ENCODE measurements around the gene USH2A.
"Not testable (repeated sequence)": the region's sequence is repeated elsewhere in the genome, so short reads cannot be mapped to it uniquely, and the experiment has no call there.

Gene USH2A

DNA sequence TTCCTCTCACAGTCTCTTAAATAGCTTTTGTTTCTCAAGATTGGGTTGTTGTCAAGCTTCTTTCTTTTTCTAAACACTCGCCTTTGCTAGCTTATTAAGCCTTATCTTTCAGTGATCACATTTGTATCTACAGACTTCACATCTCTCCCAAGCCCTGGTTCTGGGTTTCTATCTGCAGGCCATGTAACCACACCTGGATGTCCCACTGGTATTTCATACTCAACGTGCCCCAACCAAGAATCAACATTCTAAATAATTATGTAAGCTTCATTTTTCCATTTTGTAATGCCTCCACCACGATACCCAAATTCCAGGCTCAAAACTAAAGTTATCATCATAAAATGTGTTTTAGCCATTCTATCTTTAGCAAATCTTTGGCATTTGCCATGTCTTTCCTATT is 372.2 kb downstream of the USH2A start:
- DNase-seq (ENCODE audit: low read depth in 4 of 4, low spot score in 1 of 4): no peak

DNA sequence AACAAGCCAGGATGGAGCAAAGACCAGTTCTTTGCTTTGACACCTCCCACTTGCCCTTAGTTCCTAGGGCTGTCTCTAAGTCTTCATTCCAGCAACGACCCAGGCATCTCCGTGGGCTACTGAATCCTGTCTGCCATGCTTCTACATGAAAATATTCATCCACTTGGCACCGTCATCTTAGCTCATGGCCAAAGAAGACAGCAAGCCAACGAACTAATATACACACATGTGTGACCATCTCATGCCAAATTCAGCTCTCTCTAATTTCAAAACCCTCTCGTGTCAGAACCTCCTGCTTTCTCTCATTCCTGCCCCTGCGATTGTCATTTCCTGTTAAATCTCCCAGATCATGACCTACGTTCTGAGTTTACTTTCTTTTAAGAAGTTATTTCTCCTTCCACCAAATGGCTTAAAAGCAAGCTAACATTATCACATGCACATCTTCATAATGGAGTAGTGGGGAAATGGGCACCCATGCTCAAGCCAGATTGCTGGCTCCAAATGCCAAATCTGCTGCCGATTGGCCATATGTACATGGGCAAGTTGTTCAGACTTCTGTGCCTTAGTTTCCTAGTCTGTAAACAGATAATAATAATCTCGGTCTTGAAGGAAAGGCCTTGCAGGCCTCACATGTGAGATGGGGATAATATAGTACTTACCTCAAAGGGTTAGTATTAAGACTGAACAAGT is 373.4 kb downstream of the USH2A start:
- no peak for DNase-seq (ENCODE audit: low read depth in 4 of 4, low spot score in 1 of 4)

DNA sequence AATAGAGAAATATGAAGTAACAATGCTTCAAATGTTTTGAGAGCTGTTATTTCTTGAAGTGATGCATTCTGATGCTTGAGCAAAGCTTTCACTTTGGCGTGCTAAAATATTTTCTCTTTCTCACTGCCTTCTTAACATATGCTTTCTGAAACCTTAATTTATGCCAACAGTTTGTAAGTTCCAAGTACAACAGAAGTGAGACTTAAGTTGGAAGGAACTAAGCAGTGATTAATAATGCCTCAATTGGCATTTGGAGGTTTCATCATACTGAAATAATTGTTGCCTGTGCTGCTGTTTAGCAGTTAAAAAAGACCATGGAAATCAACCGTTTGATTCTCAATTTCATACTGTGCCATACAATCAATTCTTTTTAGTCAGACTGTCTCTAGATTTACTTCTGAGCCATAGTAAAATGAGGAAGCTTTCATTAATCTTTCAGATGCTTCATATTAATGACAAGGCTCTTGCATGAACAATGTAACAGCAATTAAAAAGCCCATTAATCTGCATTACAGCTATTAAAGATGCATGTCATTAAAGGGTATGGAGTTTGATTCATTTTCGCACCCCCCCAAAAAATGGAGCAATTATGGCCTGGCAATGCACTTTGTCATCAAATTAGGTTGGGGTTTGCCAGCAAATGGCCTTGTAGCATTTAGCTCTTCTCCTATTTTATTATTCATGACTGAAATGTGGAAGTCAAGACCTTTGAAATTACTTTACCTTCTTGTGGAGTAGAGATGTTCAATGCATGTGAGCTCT is 375.3 kb downstream of the USH2A start:
- DNase-seq (ENCODE audit: low read depth in 4 of 4, low spot score in 1 of 4): no peak

DNA sequence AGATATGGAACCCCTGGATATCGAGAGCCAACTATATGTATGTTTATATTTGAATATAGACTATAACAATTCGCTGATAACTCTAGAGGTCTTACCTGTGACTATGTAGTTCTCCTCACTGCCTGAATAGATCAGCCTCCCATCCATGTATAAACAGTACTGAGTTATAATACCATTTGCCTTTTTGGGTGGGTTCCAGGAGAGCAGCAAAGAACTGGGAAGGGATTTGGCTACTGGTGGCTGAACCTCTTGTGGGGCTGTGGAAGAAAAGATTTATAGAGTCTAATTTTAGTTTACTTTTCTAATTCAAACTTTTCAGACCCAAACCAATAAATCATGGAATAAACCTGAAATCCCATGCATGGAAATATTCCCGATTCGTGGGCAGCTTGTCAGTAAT is 376.9 kb downstream of the USH2A start:
- DNase-seq (ENCODE audit: low read depth in 4 of 4, low spot score in 1 of 4): no peak

DNA sequence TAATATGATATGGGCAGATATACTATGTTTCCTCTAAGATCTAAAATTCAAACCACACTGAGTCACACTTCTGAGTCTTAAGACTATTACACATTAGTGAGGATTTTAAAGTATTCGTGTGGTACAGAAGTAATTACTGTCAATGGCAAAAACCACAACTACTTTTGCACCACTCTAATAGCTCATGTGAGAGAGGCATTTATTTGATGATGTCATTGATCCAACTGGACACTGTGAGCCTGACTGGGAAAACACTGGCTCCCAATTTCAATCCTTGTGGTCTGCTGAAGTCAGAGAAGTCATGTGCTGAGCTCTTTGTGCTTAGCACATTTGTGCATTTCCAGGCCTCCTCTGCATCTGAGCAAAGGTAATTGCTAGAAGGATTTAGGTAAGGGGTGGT is 377.8 kb downstream of the USH2A start:
- DNase-seq (ENCODE audit: low read depth in 4 of 4, low spot score in 1 of 4): no peak

DNA sequence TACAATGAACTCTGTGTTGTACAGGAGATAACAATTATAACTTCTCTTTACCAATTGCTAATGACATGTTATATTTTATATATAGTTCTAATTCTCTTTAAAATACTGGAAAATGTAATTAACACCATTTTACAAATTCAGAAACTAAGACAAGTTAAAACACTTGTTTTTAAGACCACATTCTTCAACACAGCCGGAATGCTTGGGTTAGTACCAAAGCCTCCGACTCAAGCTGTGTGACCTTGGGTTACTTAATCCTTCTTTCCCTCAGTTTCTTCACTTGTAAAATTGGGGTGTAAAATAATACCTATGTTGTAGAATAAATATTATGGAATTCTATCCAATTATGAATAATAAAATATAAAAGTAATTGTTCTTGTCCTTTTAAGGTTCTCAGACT is 378.7 kb downstream of the USH2A start:
- DNase-seq (ENCODE audit: low read depth in 4 of 4, low spot score in 1 of 4): no peak

DNA sequence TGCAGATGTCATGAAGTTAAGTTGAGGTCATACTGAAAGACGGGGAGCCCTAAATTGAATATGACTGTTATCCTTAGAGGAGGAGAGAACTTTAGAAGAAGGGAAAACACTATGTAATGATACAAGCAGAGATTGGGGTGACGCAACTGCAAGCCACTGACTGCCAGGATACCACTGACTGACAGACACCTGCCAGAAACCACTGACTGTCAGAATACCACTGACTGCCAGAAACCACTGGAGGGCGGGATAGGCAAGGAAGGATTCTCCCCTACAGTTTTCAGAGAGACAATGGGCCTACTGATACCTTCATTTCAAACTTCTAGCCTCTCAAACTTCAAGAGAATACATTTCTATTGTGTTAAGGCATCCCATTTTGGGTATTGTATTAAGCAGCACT is 388.7 kb downstream of the USH2A start:
- no peak for DNase-seq (ENCODE audit: low read depth in 4 of 4, low spot score in 1 of 4)

DNA sequence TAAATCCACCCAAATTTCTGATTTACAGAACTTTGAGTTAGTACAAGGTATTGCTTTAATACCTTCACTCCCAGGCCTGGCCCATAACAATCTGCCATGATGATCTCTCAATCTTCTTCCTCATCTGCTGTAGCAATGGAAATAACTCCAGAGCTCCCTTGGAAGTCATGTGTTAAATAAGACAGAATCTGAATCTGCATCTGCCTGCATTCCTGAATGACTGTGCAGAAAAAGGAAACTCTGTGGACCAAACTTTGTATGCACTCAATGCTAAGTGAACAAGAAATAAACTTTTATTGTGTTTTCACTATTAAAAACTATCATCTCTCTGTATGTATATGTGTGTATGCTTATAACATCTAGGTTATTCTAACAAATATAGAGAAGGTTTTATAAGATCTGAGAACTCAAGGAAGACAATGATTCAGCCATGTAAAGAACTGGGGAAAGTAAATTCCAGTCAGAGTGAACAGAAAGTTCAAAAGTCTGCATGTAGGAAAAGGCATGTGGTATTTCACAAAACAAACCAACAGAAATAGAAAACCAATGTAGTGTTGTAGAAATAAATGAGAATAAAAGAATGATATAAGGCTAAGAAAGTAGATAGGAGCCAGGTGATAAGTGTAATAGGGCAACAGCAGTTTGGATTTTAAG is 390.2 kb downstream of the USH2A start:
- no peak for DNase-seq (ENCODE audit: low read depth in 4 of 4, low spot score in 1 of 4)

DNA sequence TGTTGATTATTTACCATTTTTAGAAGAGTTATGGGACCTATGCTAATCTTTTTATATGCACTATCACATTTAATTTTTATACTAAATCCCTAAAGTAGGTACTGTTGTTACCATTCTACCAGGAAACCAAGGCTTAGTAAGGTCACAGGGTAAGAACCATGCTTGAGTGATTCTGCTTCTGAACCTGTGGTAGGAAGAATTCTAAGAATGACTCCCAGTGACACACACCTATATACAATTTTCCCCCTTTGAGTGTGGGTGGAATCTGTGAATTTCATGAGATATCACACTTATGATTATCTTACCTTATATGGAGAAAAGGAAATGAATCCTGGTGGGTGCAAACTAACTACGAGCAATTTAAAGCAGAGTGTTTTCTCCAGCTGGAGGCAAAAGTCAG is 391.0 kb downstream of the USH2A start:
- DNase-seq (ENCODE audit: low read depth in 4 of 4, low spot score in 1 of 4): no peak

DNA sequence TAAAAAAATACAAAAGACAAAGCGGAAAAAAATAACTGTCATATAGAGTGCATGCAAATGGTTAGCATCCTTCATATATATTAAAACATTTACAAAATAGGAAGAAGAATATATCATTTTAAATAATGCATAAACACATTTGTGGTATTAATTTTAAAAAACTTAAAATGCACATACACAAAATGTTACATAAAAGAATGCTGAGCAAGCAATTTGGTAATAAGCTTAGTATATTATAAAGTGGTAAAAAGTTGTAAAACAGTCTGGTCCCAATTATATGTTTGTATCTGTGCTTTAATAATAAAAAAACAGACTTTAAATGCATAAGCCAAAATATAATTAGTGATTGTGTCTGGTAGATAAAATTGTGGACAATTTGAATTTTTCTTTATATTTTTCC is 394.6 kb downstream of the USH2A start:
- no peak for DNase-seq (ENCODE audit: low read depth in 4 of 4, low spot score in 1 of 4)

DNA sequence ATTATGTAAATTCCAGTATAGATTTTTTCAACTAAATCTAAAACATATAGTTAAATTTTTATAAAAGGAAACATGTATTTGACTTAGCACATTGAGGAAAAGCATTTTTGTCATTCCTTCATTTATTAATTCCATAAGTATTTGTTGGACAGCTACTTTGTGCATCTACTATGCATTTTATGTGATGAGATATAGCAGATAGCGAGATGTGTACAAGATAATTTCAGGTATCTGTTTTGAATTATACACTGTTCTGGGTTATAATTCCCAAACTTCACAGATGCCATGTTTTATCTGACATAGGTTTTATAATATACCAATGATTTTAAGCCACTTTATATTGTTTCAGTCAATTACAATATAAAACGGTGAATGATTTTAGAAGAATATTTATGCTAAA is 398.7 kb downstream of the USH2A start:
- no peak for DNase-seq (ENCODE audit: low read depth in 4 of 4, low spot score in 1 of 4)

DNA sequence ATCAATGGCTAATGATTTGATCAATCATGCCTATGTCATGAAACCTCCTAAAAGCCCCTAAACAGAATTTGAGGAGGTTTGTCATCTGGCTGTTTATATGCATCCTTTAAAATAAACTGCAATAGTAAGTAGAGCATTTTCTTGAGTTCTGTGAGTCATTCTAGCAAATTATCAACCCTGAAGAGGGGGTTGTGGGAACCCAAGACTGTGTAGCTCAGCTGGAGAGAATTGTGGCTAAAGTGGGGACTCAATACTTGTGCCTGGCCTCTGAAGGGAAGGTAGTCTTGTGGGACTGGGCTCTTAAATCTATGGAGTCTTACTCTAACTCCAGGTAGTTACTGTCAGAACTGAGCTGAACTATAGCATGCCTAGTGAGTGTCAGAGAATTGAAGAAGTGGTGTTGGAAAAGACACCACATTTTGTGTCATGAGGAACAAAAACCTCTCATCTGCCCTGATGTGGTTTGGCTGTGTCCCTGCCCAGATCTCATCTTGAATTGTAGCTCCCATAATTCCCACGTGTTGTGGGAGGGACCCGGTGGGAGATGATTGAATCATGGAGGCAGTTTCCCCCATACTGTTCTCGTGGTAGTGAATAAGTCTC is 402.4 kb downstream of the USH2A start:
- no peak for DNase-seq (ENCODE audit: low read depth in 4 of 4, low spot score in 1 of 4)

DNA sequence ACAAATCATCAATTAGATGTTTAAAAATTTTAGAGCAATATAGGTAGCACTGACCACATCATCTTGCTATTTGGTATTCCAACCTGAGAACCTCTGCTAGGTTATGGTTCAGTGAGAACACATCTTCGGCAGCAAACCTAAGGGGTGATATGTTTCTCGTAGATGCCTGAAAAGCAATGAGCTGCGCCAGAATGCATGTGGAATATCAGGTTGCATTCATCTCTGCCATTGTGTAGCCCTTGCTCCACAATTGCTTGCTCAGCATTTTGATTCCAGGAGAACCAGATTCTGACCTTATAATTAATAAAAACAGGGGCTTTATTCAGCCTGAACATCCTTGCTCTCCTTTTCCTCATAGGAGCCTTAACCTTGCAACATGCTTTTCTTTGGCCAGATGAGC is 408.1 kb downstream of the USH2A start:
- DNase-seq (ENCODE audit: low read depth in 4 of 4, low spot score in 1 of 4): no peak

DNA sequence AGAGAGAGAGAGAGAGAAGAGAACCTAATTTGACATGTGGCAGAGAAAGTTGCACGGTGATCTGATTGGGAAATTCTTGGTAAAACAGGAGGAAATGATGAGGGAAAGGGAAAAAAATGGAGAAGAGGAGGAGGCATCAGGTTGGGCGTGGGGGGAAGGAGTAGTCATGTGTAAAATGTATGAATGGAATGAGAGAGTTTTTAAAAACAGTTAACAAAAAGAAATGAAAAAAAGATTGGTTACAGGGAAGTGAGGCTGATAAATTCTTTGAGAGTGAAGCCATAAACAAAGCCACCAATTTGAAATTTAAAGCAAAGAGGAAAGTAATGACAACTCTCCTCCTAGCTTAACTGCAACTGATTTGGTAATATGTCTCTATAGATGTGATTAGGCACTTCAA is 409.2 kb downstream of the USH2A start:
- no peak for DNase-seq (ENCODE audit: low read depth in 4 of 4, low spot score in 1 of 4)

DNA sequence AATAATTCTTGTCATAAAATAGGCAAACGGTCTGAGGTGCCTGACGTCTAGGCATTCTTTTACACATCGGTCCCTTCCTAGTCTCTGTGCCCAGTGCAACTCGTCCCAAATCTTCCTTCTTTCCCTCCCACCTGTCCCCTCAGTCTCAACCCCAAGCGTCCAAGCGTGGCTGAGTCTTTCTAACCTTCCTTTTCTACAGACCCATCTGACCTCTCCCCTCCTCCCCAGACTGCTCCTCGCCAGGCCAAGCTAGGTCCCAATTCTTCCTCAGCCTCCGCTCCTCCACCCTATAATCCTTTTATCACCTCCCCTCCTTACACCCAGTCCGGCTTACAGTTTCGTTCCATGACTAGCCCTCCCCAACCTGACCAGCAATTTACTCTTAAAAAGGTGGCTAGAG is 413.8 kb downstream of the USH2A start:
- not testable (repeated sequence) for DNase-seq (ENCODE audit: low read depth in 4 of 4, low spot score in 1 of 4)

DNA sequence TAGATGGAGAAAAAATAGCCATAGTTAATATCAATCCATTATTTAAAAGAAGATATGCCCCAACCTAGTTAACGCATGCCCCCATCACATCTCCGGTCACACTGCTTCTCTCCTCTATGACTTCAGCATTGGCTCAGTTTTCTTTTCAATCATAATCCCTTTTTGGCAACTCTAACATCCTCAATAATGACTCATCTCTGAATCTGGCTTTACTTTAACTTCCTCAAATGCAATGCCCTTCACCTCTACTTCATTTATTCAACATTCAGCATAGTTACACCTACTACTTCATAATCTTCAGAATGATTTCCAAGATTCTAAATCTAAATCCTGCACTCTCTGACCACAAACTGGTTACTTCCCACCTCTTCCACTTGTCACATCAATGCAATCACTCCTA is 417.3 kb downstream of the USH2A start:
- no peak for DNase-seq (ENCODE audit: low read depth in 4 of 4, low spot score in 1 of 4)

DNA sequence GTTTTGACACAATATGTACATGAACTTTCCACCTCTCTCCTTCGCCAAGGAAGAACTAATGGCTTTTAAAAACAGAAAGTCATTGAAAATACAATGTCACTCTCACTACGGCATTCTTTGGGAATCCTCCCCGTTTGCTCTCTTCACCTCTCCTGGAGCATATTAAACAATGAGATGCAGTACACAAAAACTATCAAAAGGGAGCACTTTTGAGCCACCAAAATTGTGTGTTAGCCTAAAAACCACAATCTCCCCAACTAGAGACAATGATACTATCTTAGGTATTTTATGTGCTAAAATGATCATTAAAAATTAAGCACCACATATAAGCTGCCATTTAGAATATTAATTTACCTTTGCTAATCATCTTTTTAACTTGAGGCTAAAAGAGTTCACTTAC is 430.6 kb downstream of the USH2A start:
- DNase-seq (ENCODE audit: low read depth in 4 of 4, low spot score in 1 of 4): no peak

DNA sequence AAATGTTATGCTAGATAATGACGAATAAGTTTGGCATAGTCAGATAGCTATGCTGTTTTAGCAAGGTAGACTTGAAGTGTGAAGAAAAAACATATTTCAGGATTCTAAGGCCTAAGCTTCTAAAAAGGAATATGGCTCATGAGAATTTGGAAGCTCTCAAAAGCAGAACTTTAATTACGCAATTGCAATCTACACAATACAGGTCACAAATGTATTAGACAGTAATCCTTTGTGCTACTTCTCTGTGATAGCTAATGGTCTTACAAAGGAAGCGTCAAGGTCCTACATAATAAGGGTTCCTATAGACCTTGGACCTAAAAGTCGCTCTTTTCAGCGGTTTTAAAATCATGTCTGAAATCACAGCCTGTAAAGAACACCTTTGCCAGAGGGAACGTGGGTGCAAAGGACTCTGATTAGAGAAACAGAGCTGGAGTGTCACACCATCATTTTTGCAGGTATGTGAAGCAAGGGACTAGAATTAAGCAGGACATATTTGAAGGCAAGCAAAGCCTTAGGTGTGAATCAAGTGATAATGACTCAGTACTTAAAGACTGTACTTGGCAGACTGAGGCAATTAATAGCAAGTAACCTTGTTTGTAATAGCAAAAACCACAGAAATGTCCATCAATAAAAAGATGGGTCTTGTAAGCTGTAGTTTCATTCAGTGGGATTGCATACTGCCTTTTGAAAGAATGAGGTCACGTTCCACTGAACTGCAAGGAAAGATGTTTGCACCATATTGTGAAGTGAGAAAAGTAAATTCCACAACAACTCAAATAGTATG is 436.0 kb downstream of the USH2A start:
- DNase-seq (ENCODE audit: low read depth in 4 of 4, low spot score in 1 of 4): no peak

DNA sequence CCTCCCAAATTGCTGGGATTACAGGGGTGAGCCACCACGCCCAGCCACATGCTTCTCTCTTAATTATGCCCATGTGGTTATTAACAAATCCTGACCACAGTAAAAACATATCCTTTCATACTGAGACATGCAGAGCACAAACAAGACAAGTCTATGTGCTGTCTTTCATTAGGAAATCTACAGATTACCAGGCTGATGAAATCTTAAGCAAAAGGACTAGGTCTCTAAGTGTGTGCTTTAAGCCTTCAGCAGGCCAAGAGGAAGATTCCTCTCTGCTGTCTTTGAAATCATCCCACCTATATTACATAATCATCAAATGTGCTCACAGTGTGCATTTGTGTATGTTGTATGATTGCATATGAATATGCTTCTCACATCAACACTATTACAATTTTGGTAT is 436.8 kb downstream of the USH2A start:
- no peak for DNase-seq (ENCODE audit: low read depth in 4 of 4, low spot score in 1 of 4)

DNA sequence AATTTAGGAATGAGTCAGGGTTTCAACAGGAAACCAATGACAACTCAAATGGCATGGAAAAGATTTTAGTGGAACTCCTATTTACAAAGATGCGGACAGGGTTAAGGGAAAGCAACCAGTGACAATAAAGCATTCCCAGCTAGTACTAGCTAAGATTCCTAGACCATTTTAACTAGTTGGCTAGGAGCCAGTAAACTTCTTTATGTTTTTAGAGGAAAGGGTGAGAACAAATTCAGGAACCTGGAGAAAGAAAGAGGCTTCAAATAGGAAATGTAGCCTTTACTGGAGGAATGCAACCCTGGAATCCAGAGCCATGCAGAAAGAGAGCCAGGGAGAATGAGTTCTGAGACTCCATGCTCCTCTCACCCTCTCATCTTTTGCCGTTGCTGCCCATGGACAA is 439.6 kb downstream of the USH2A start:
- DNase-seq (ENCODE audit: low read depth in 4 of 4, low spot score in 1 of 4): no peak

DNA sequence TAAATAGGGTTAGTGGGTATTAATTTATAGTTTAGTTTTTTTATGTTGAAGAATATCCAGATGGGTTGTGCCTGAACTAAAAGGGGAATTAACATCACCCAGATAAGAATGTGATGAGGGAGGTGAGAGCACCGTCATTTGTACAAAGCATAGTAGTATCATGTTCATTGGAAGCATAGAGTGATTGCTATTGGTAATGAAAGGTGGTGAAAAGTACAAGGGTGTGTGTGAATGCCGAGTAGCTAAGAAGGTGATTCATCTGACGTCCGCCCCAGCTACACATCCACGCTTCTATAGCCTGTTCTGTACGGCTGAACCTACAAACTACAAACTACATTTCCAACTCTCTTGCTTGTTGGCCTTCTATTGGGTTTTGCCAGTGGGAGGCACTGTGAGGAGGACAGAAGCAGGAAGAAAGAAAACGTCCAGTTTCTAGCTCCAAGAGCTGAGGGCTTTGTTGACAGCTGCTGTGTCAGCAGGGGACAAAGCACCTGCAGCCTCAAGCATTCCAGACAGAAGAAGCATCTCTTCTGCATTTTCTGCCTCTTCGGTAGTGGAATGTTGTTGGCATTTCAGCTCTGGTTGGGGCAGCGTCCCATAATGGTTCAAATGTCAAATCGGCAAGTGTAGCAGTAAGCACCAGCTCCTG is 451.3 kb downstream of the USH2A start:
- no peak for DNase-seq (ENCODE audit: low read depth in 4 of 4, low spot score in 1 of 4)
